Subcutaneous adipose tissue (tissue), 4 donors: ENCODE data around the gene WDR41. TPM values are rescaled to one million over a fixed set of nuclear protein-coding genes. Genes with fewer than 3 reads are reported as not detected.

Experiments used
- total RNA-seq, 4 donors: library from RNA; depleted of rRNA; stranded (reverse); fragments of >200 nt; gene quantifications; one replicate each; pipeline ENCODE4 v1.1.0, GENCODE V29; 2016
- TF ChIP-seq, protein P1 (sequence below): fragments of 450-650 bp; IDR thresholded peaks from one replicate; pipeline ENCODE4 v1.5.1; 2016; ENCODE audit warnings: low read depth, mild to moderate bottlenecking, control low read depth, antibody characterized with exemption, moderate library complexity

Gene WDR41
- total RNA-seq, 4 donors from 2014 or later: 42.8 to 78.4 (median 59.9) TPM

- TF ChIP-seq, protein P1, sequence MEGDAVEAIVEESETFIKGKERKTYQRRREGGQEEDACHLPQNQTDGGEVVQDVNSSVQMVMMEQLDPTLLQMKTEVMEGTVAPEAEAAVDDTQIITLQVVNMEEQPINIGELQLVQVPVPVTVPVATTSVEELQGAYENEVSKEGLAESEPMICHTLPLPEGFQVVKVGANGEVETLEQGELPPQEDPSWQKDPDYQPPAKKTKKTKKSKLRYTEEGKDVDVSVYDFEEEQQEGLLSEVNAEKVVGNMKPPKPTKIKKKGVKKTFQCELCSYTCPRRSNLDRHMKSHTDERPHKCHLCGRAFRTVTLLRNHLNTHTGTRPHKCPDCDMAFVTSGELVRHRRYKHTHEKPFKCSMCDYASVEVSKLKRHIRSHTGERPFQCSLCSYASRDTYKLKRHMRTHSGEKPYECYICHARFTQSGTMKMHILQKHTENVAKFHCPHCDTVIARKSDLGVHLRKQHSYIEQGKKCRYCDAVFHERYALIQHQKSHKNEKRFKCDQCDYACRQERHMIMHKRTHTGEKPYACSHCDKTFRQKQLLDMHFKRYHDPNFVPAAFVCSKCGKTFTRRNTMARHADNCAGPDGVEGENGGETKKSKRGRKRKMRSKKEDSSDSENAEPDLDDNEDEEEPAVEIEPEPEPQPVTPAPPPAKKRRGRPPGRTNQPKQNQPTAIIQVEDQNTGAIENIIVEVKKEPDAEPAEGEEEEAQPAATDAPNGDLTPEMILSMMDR: no peak
Measured at GRCh38 chr5:77454123-77454522, 38.0 kb downstream of the WDR41 start.

DNA sequence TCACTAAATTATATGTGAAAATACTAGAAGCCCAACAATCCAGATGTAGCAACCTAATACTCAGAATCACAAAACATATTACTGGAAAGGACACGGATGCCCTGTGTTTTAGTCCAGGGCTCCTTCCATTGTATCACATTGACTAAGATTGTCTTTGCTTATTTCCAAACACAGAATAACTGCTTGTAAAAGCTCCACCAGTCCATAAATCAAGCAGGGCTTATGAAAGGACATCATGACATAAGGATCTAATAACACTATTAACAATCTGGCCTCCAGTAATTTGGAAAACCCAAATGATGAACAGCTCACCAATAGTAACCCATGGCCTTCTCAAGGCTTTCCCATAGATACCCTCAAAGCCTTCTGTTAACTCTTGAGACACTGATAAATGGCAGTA lies 39.8 kb downstream of the WDR41 start:
- TF ChIP-seq, protein P1: no peak

- TF ChIP-seq, protein P1: no peak
Measured at GRCh38 chr5:77449981-77450380, 42.1 kb downstream of the WDR41 start.

DNA sequence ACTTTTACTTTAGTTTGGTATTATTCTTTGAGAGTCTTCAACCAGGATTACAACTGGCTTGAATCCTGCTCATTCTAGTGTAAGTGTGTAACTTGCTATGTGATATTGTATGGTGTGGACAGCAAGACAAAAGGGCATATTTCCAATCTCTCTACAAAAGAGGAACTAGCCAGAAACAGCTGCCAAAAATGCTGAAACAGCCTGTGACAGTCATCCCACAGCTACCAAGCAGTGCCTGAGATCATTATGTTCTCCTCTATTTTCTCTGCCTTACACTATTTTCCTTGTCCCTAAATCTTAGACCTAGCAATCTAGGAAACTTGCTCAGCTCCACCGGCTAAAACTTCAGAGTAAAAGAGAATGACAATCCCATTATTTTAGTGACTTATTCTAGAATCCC lies 42.8 kb downstream of the WDR41 start:
- TF ChIP-seq, protein P1: no peak

GRCh38 chr5:77448831-77449230 lies 43.3 kb downstream of the WDR41 start:
- TF ChIP-seq, protein P1: no peak

- TF ChIP-seq, protein P1: no peak
Measured at GRCh38 chr5:77444356-77444755, 47.8 kb downstream of the WDR41 start.

DNA sequence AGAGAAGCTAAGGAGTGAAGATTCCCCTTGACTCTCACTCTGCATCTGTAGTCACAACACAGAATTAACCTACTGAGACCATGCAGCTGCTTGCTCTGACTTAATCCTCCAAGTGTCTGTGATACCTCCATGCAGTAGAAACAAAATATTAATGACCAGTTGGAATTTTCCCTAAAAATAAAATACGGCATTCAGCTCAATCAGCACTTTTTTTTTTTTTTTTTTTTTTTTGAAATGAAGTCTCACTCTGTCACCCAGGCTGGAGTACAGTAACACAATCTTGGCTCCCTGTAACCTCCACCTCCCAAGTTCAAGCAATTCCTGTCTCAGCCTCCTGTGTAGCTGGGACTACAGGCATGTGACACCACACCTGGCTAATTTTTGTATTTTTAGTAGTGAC lies 48.4 kb downstream of the WDR41 start:
- TF ChIP-seq, protein P1: no peak
